RWPE1 (cell line): Measurements from ENCODE around the gene PPP2R1B.
"Not testable (repeated sequence)": the region's sequence is repeated elsewhere in the genome, so short reads cannot be mapped to it uniquely, and the experiment has no call there.

Source experiments
- CTCF ChIA-PET: fragments of 350-600 bp; sonication (Branson Sonifier 250); formaldehyde crosslinking; extraction: SDS; loops from one replicate; lab custom pipeline; 2021; lab: Yijun Ruan, JAX
- POLR2A ChIA-PET: fragments of 400-600 bp; formaldehyde crosslinking; extraction: SDS; loops from one replicate; lab custom pipeline; 2020; ENCODE audit warnings: antibody characterized with exemption; ENCODE audit not compliant: low non-redundant PET; lab: Yijun Ruan, JAX
- DNase-seq: peaks from one replicate; pipeline ENCODE4 v3.0.0; 2012; ENCODE audit warnings: low spot score
- H3K27ac ChIP-seq: fragments of 450-650 bp; 2 replicates; pipeline ENCODE4 v1.5.1; 2017
- CTCF ChIP-seq: fragments of 450-650 bp; conservative IDR thresholded peaks from 2 replicates; pipeline ENCODE4 v1.5.1; 2017; ENCODE audit warnings: low read depth, mild to moderate bottlenecking

The PPP2R1B gene

GRCh38 chr11:111718436-111718835 is 47.8 kb downstream of the PPP2R1B start:
- peak overlapping the region; percentile 47 for H3K27ac ChIP-seq
- CTCF ChIA-PET: no interaction called here
- no peak for TF ChIP-seq CTCF
- DNase-seq: peak; percentile 54
- POLR2A ChIA-PET: no interaction called here

DNA sequence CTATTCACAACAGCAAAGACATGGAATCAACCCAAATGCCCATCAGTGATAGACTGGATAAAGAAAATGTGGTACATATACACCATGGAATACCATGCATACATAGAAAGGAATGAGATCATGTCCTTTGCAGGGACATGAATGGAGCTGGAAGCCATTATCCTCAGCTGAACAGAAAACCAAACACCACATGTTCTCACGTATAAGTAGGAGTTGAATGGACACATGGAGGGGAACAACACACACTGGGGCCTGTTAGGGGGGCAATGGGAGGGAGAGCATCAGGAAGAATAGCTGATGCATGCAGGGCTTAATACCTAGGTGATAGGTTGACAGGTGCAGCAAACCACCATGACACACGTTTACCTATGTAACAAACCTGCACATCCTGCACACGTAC is 48.5 kb downstream of the PPP2R1B start:
- DNase-seq, H3K27ac ChIP-seq: not testable (repeated sequence)
- ChIA-PET CTCF (interaction anchor here (0.6 kb wide), 1 partner anchor 153 kb away, joined by 3 read pairs; no protein-coding TSS in a partner anchor), POLR2A (interaction anchor here (0.6 kb wide), 1 partner anchor 57 kb away, joined by 13 read pairs; no protein-coding TSS in a partner anchor)

DNA sequence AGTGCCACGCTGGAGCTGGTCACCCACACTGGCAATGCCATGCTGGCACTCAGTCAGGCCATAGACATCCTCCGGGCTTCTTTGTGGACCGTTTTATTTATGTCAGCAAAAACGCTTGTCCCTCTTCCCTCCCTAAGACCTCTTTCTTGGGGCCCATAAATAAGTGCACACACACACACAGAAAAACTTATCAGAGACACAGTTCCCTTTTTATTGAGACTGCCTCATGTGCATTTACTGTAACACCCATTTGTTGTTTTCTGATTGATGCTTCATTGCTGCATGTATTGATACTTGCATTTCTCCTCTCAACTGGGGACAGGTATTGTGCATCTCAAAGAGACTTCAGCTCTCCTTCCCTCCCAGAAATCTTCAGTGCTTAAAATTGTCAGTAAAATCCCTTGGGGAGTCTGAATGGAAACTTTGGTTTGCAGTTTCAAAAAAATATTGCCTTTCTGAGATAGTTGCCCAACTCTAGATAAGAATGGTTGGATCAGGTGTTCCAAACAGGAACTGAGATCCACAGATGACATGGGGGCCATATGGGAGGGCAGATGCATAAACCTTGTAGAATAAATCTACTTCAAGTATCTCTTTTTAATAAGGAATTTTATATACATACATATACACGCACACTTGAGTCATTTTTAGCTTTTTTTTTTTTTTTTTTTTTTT is 50.9 kb downstream of the PPP2R1B start:
- POLR2A ChIA-PET: no interaction called here

DNA sequence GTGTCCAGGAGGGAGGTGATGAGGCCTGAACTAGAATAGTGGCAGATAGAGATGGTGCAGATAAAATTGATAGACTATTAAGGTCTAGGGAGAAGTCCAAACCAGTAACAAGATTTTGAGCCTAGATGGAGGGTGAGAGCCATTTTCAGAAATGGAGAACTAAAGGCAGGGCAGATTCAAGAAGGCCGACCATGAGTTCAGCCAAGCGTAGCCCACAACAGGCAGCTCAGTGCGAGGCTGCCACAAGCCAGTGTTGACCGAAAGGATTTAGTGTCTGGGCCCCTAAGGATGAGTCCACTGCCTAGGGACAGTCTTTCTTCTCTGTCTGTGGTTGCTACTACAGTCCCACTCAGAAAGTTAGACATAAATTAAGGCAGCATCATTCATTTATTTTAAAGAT is 51.7 kb downstream of the PPP2R1B start:
- DNase-seq: no peak
- CTCF ChIA-PET: no interaction called here
- TF ChIP-seq CTCF: no peak
- no peak overlapping the region for H3K27ac ChIP-seq
- POLR2A ChIA-PET: no interaction called here

More for the DNA sequence above, 50.9 kb downstream of the PPP2R1B start:
- CTCF ChIA-PET: interaction anchor here (0.6 to 0.7 kb wide), 2 partner anchors 223 to 603 kb away, joined by 3 to 4 read pairs; no protein-coding TSS in a partner anchor
- TF ChIP-seq CTCF: no peak
- DNase-seq: no peak
- no peak overlapping the region for H3K27ac ChIP-seq

DNA sequence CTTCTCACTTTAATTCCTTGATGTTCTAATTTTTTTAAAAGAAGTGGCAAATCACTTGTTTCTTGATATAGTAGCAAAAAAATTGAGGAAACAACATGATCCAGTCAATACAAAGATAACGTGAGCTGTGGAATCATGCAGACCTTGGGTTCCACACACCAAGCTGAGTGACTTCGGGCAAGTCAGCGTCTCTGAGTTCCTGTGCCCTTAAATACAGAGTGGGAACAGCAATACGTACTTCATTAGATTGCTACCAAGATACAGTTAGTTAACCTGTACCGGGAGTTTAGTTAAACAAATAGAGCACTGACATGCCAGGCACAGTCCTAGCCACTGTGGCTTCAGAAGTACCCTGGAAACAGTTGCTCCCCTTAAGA is 58.5 kb downstream of the PPP2R1B start:
- H3K27ac ChIP-seq: no peak overlapping the region
- CTCF ChIA-PET: no interaction called here
- POLR2A ChIA-PET: no interaction called here
- TF ChIP-seq CTCF: no peak
- DNase-seq: no peak

- ChIA-PET CTCF (no interaction called here), POLR2A (no interaction called here)
- no peak for TF ChIP-seq CTCF
- H3K27ac ChIP-seq: peak overlapping the region; percentile 43
- DNase-seq: peak; percentile 40
Observed at GRCh38 chr11:111707039-111707690, 59.0 kb downstream of the PPP2R1B start.

DNA sequence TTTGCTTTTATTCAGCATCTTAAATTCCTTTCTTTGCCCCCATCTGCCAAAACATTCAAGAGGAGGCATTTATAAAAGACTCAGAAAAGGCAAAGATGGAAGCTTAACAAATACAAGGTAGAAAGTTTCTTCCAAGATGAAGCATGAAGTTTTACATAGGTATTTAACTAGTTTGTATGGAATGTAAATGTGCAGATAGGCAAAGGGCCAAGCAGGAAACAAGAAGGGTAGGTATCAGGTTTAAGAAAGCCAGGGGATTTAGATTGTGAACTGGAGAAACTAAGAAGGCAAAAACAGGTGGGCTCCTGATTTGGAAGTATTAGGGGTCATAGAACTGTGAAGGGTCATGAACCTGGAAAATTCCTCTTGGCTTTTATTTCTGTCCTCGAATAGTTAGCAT is 62.6 kb downstream of the PPP2R1B start:
- H3K27ac ChIP-seq: no peak overlapping the region
- no peak for TF ChIP-seq CTCF
- DNase-seq: no peak
- CTCF ChIA-PET: no interaction called here
- POLR2A ChIA-PET: no interaction called here
